Central memory CD8-positive, alpha-beta T cell (primary cell): Measurements from ENCODE around the gene LBP.
"Not testable (repeated sequence)": the region's sequence is repeated elsewhere in the genome, so short reads cannot be mapped to it uniquely, and the experiment has no call there.

Source experiments
- ATAC-seq: fragments of 150-1000 bp; cut with Tn5 transposase; replicated peaks from 2 replicates; pipeline ENCODE4 v1.10.0; 2022; ENCODE audit warnings: mild to moderate bottlenecking, moderate FRiP score, moderate number of reproducible peaks; ENCODE audit not compliant: poor library complexity, severe bottlenecking; ENCODE audit errors: extremely low read depth
- DNase-seq, 2 donors: peaks; one replicate each; pipeline ENCODE4 v3.0.0; 2021; ENCODE audit warnings: low spot score in 2 of 2
- H3K27ac Mint-ChIP-seq: one replicate; pipeline ENCODE4 v1.8.0; 2022; ENCODE audit warnings: low read depth, mild to moderate bottlenecking, moderate library complexity, mixed read lengths
- H3K27me3 Mint-ChIP-seq: one replicate; pipeline ENCODE4 v1.8.0; 2022; ENCODE audit warnings: mixed read lengths
- H3K36me3 Mint-ChIP-seq: one replicate; pipeline ENCODE4 v1.8.0; 2022; ENCODE audit warnings: mild to moderate bottlenecking, moderate library complexity, mixed read lengths; ENCODE audit not compliant: insufficient read depth
- H3K4me1 Mint-ChIP-seq: one replicate; pipeline ENCODE4 v1.8.0; 2022; ENCODE audit warnings: mixed read lengths
- H3K4me3 Mint-ChIP-seq: one replicate; pipeline ENCODE4 v1.8.0; 2022; ENCODE audit warnings: mild to moderate bottlenecking, moderate library complexity, mixed read lengths
- H3K9me3 Mint-ChIP-seq: one replicate; pipeline ENCODE4 v1.8.0; 2022; ENCODE audit warnings: mixed read lengths

LBP gene

GRCh38 chr20:38308047-38308438, 38.2 kb upstream of the LBP start:
- no peak overlapping the region for H3K4me3 Mint-ChIP-seq
- peaks cover 2% of the 10 kb centered on the region for H3K36me3 Mint-ChIP-seq
- H3K27me3 Mint-ChIP-seq = peaks cover 62% of the 10 kb centered on the region
- H3K27ac Mint-ChIP-seq = no peak overlapping the region
- ATAC-seq (no peak), DNase-seq (no peak)
- no peaks in the 10 kb centered on the region for H3K9me3 Mint-ChIP-seq
- peaks cover 12% of the 10 kb centered on the region for H3K4me1 Mint-ChIP-seq

- Mint-ChIP-seq H3K9me3 (no peaks in the 10 kb centered on the region), H3K36me3 (peaks cover 2% of the 10 kb centered on the region), H3K27ac (no peak overlapping the region), H3K4me1 (peaks cover 12% of the 10 kb centered on the region), H3K4me3 (no peak overlapping the region), H3K27me3 (peaks cover 58% of the 10 kb centered on the region)
- DNase-seq = no peak
- ATAC-seq = no peak
Measured at GRCh38 chr20:38308447-38308846, 37.8 kb upstream of the LBP start.

- Mint-ChIP-seq H3K4me1 (no peaks in the 10 kb centered on the region), H3K4me3 (no peak overlapping the region), H3K27ac (no peak overlapping the region), H3K9me3 (no peaks in the 10 kb centered on the region), H3K27me3 (peaks cover 31% of the 10 kb centered on the region), H3K36me3 (peaks cover 2% of the 10 kb centered on the region)
- DNase-seq = no peak
- ATAC-seq = no peak
Measured at GRCh38 chr20:38311091-38311490, 35.2 kb upstream of the LBP start.

- Mint-ChIP-seq H3K27me3 (peaks cover 27% of the 10 kb centered on the region), H3K4me1 (no peaks in the 10 kb centered on the region), H3K4me3 (no peak overlapping the region), H3K27ac (no peak overlapping the region), H3K36me3 (peaks cover 2% of the 10 kb centered on the region), H3K9me3 (no peaks in the 10 kb centered on the region)
- DNase-seq = no peak
- ATAC-seq = no peak
Measured at GRCh38 chr20:38311491-38311890, 34.8 kb upstream of the LBP start.

GRCh38 chr20:38313676-38314075, 32.6 kb upstream of the LBP start:
- Mint-ChIP-seq H3K27ac (no peak overlapping the region), H3K9me3 (no peaks in the 10 kb centered on the region), H3K4me3 (no peak overlapping the region), H3K27me3 (peaks cover 13% of the 10 kb centered on the region), H3K36me3 (peaks cover 2% of the 10 kb centered on the region), H3K4me1 (no peaks in the 10 kb centered on the region)
- DNase-seq = no peak
- ATAC-seq = no peak

- H3K4me1 Mint-ChIP-seq, H3K4me3 Mint-ChIP-seq, H3K27ac Mint-ChIP-seq, H3K9me3 Mint-ChIP-seq, DNase-seq, H3K36me3 Mint-ChIP-seq, ATAC-seq: not testable (repeated sequence)
- peaks cover 13% of the 10 kb centered on the region for H3K27me3 Mint-ChIP-seq
Measured at GRCh38 chr20:38314350-38314749, 31.9 kb upstream of the LBP start.

- ATAC-seq (no peak), DNase-seq (no peak)
- H3K27ac Mint-ChIP-seq = no peak overlapping the region
- no peaks in the 10 kb centered on the region for H3K4me1 Mint-ChIP-seq
- H3K4me3 Mint-ChIP-seq = no peak overlapping the region
- peaks cover 22% of the 10 kb centered on the region for H3K27me3 Mint-ChIP-seq
- peaks cover 2% of the 10 kb centered on the region for H3K36me3 Mint-ChIP-seq
- no peaks in the 10 kb centered on the region for H3K9me3 Mint-ChIP-seq
Measured at GRCh38 chr20:38315290-38315966, 30.9 kb upstream of the LBP start.

- DNase-seq (no peak), ATAC-seq (no peak)
- H3K4me1 Mint-ChIP-seq = no peaks in the 10 kb centered on the region
- H3K36me3 Mint-ChIP-seq = peaks cover 2% of the 10 kb centered on the region
- H3K27ac Mint-ChIP-seq = no peak overlapping the region
- H3K9me3 Mint-ChIP-seq = no peaks in the 10 kb centered on the region
- no peak overlapping the region for H3K4me3 Mint-ChIP-seq
- H3K27me3 Mint-ChIP-seq = peaks cover 22% of the 10 kb centered on the region
Measured at GRCh38 chr20:38316341-38316740, 29.9 kb upstream of the LBP start.

- Mint-ChIP-seq H3K9me3 (no peaks in the 10 kb centered on the region), H3K4me3 (no peak overlapping the region), H3K36me3 (peaks cover 2% of the 10 kb centered on the region), H3K27me3 (peaks cover 28% of the 10 kb centered on the region), H3K4me1 (no peaks in the 10 kb centered on the region), H3K27ac (no peak overlapping the region)
- DNase-seq = no peak
- no peak for ATAC-seq
Measured at GRCh38 chr20:38317422-38317821, 28.9 kb upstream of the LBP start.

GRCh38 chr20:38320221-38320620, 26.1 kb upstream of the LBP start:
- Mint-ChIP-seq H3K36me3 (no peaks in the 10 kb centered on the region), H3K4me3 (no peak overlapping the region), H3K4me1 (no peaks in the 10 kb centered on the region), H3K27me3 (peaks cover 31% of the 10 kb centered on the region), H3K27ac (no peak overlapping the region), H3K9me3 (no peaks in the 10 kb centered on the region)
- DNase-seq (no peak), ATAC-seq (no peak)

- Mint-ChIP-seq H3K27ac (no peak overlapping the region), H3K9me3 (no peaks in the 10 kb centered on the region), H3K4me1 (no peaks in the 10 kb centered on the region), H3K27me3 (peaks cover 49% of the 10 kb centered on the region), H3K4me3 (no peak overlapping the region), H3K36me3 (no peaks in the 10 kb centered on the region)
- ATAC-seq = no peak
- no peak for DNase-seq
Measured at GRCh38 chr20:38321959-38322598, 24.2 kb upstream of the LBP start.

GRCh38 chr20:38324159-38324558, 22.1 kb upstream of the LBP start:
- H3K36me3 Mint-ChIP-seq = no peaks in the 10 kb centered on the region
- DNase-seq (no peak), ATAC-seq (no peak)
- no peaks in the 10 kb centered on the region for H3K4me1 Mint-ChIP-seq
- peaks cover 69% of the 10 kb centered on the region for H3K27me3 Mint-ChIP-seq
- no peak overlapping the region for H3K4me3 Mint-ChIP-seq
- H3K9me3 Mint-ChIP-seq = no peaks in the 10 kb centered on the region
- H3K27ac Mint-ChIP-seq = no peak overlapping the region

- H3K9me3 Mint-ChIP-seq = no peaks in the 10 kb centered on the region
- H3K27ac Mint-ChIP-seq = no peak overlapping the region
- H3K4me1 Mint-ChIP-seq = no peaks in the 10 kb centered on the region
- H3K27me3 Mint-ChIP-seq = peaks cover 61% of the 10 kb centered on the region
- H3K36me3 Mint-ChIP-seq = no peaks in the 10 kb centered on the region
- no peak overlapping the region for H3K4me3 Mint-ChIP-seq
- DNase-seq (no peak), ATAC-seq (no peak)
Measured at GRCh38 chr20:38325167-38325566, 21.1 kb upstream of the LBP start.
